SK-N-SH treated with all-trans-retinoic acid at 6 μM for 48 hours (cell line): ENCODE measurements around the gene SRXN1.

ENCODE experiments used
- ATAC-seq: fragments of 200-7000 bp; cut with Tn5 transposase; 3 replicates; pipeline ENCODE4 v1.9.1; 2020; ENCODE audit warnings: mild to moderate bottlenecking, moderate library complexity
- ARNTL ChIP-seq: fragments of 450-650 bp; formaldehyde crosslinking; IDR thresholded peaks from 2 replicates; pipeline ENCODE4 v1.5.0; 2020; ENCODE audit warnings: low read depth, mild to moderate bottlenecking, moderate library complexity, borderline replicate concordance
- BACH2 ChIP-seq: fragments of 250-450 bp; sonication (Bioruptor Pico); IDR thresholded peaks from 2 replicates; pipeline ENCODE4 v1.9.0; 2021; ENCODE audit warnings: mild to moderate bottlenecking, borderline replicate concordance
- CREB5 ChIP-seq: fragments of 250-450 bp; sonication (Bioruptor Pico); IDR thresholded peaks from 2 replicates; pipeline ENCODE4 v1.5.1; 2020; ENCODE audit warnings: low read depth, mild to moderate bottlenecking, moderate library complexity
- CSDC2 ChIP-seq: fragments of 250-450 bp; sonication (Bioruptor Pico); IDR thresholded peaks from 2 replicates; pipeline ENCODE4 v1.5.0; 2020; ENCODE audit warnings: mild to moderate bottlenecking, moderate library complexity
- CSRNP3 ChIP-seq: fragments of 250-450 bp; sonication (Bioruptor Pico); IDR thresholded peaks from 2 replicates; pipeline ENCODE4 v1.5.1; 2021; ENCODE audit warnings: mild to moderate bottlenecking, moderate library complexity
- ESRRG ChIP-seq: fragments of 250-450 bp; sonication (Bioruptor Pico); IDR thresholded peaks from 2 replicates; pipeline ENCODE4 v1.6.1; 2021; ENCODE audit warnings: mild to moderate bottlenecking
- GLIS3 ChIP-seq: fragments of 250-450 bp; sonication (Bioruptor Pico); IDR thresholded peaks from 2 replicates; pipeline ENCODE4 v1.5.0; 2020; ENCODE audit warnings: mild to moderate bottlenecking, moderate library complexity
- ISL1 ChIP-seq: fragments of 250-450 bp; sonication (Bioruptor Pico); IDR thresholded peaks from 2 replicates; pipeline ENCODE4 v2.1.2; 2022; ENCODE audit warnings: mild to moderate bottlenecking, moderate library complexity
- OSR1 ChIP-seq: fragments of 250-450 bp; sonication (Bioruptor Pico); IDR thresholded peaks from 2 replicates; pipeline ENCODE4 v1.8.0; 2022; ENCODE audit warnings: moderate library complexity, mild to moderate bottlenecking, inconsistent platforms
- PATZ1 ChIP-seq: fragments of 250-450 bp; sonication (Bioruptor Pico); IDR thresholded peaks from 2 replicates; pipeline ENCODE4 v1.8.0; 2020; ENCODE audit warnings: mild to moderate bottlenecking, moderate library complexity, borderline replicate concordance
- POU6F1 ChIP-seq: fragments of 250-450 bp; sonication (Bioruptor Pico); IDR thresholded peaks from 2 replicates; pipeline ENCODE4 v1.8.0; 2021; ENCODE audit warnings: low read depth, mild to moderate bottlenecking, moderate library complexity, borderline replicate concordance
- PPARA ChIP-seq: fragments of 250-450 bp; sonication (Bioruptor Pico); IDR thresholded peaks from 2 replicates; pipeline ENCODE4 v1.5.0; 2020; ENCODE audit warnings: mild to moderate bottlenecking, borderline replicate concordance
- RARB ChIP-seq: fragments of 250-450 bp; sonication (Bioruptor Pico); IDR thresholded peaks from 2 replicates; pipeline ENCODE4 v1.8.0; 2021; ENCODE audit warnings: mild to moderate bottlenecking, moderate library complexity
- SNAI2 ChIP-seq: fragments of 250-450 bp; sonication (Bioruptor Pico); IDR thresholded peaks from 2 replicates; pipeline ENCODE4 v1.5.0; 2020; ENCODE audit warnings: mild to moderate bottlenecking, moderate library complexity
- TCF4 ChIP-seq: fragments of 250-450 bp; sonication (Bioruptor Pico); IDR thresholded peaks from 2 replicates; pipeline ENCODE4 v1.8.0; 2021; ENCODE audit warnings: mild to moderate bottlenecking, moderate library complexity, borderline replicate concordance
- TOX ChIP-seq: fragments of 250-450 bp; sonication (Bioruptor Pico); IDR thresholded peaks from 2 replicates; pipeline ENCODE4 v1.8.0; 2021; ENCODE audit warnings: mild to moderate bottlenecking, moderate library complexity, borderline replicate concordance
- TSHZ2 ChIP-seq: fragments of 250-450 bp; sonication (Bioruptor Pico); IDR thresholded peaks from 2 replicates; pipeline ENCODE4 v1.5.0; 2020; ENCODE audit warnings: mild to moderate bottlenecking, moderate library complexity
- ZC3H10 ChIP-seq: fragments of 250-450 bp; sonication (Bioruptor Pico); IDR thresholded peaks from 2 replicates; pipeline ENCODE4 v1.5.1; 2021; ENCODE audit warnings: mild to moderate bottlenecking, moderate library complexity
- ZFP3 ChIP-seq: fragments of 250-450 bp; sonication (Bioruptor Pico); IDR thresholded peaks from 2 replicates; pipeline ENCODE4 v1.5.0; 2020; ENCODE audit warnings: mild to moderate bottlenecking, moderate library complexity
- ZFP30 ChIP-seq: fragments of 450-650 bp; formaldehyde crosslinking; IDR thresholded peaks from 2 replicates; pipeline ENCODE4 v1.5.0; 2022; ENCODE audit warnings: mild to moderate bottlenecking, moderate library complexity
- ZNF565 ChIP-seq: fragments of 450-650 bp; formaldehyde crosslinking; conservative IDR thresholded peaks from 2 replicates; pipeline ENCODE4 v1.5.0; 2020; ENCODE audit warnings: low read depth, mild to moderate bottlenecking, moderate library complexity
- ZNF70 ChIP-seq: fragments of 450-650 bp; formaldehyde crosslinking; IDR thresholded peaks from 2 replicates; pipeline ENCODE4 v1.5.0; 2020; ENCODE audit warnings: mild to moderate bottlenecking, moderate library complexity
- ZNF8 ChIP-seq: fragments of 450-650 bp; formaldehyde crosslinking; IDR thresholded peaks from 2 replicates; pipeline ENCODE4 v1.5.0; 2020; ENCODE audit warnings: mild to moderate bottlenecking, moderate library complexity

SRXN1 gene

GRCh38 chr20:600141-600540, 52.9 kb downstream of the SRXN1 start:
- no peak for TF ChIP-seq TOX (CRISPR knock-in tag)
- TF ChIP-seq ZFP3 (CRISPR knock-in tag) = no peak
- TF ChIP-seq OSR1 (CRISPR knock-in tag) = no peak
- no peak for TF ChIP-seq PPARA (CRISPR knock-in tag)
- TF ChIP-seq CSDC2 (CRISPR knock-in tag) = no peak
- no peak for TF ChIP-seq PATZ1 (CRISPR knock-in tag)
- TF ChIP-seq POU6F1 = no peak
- no peak for TF ChIP-seq BACH2 (CRISPR knock-in tag)
- no peak for TF ChIP-seq TSHZ2
- no peak for TF ChIP-seq ZNF70
- no peak for TF ChIP-seq CREB5 (CRISPR knock-in tag)
- TF ChIP-seq TCF4 = no peak
- TF ChIP-seq SNAI2 (CRISPR knock-in tag) = no peak
- no peak for TF ChIP-seq ZC3H10 (CRISPR knock-in tag)
- no peak for TF ChIP-seq ZNF565 (CRISPR knock-in tag)
- TF ChIP-seq ZNF8 (CRISPR knock-in tag) = no peak
- no peak for TF ChIP-seq ISL1 (CRISPR knock-in tag)
- no peak for TF ChIP-seq ESRRG (CRISPR knock-in tag)
- TF ChIP-seq RARB (CRISPR knock-in tag) = no peak
- ATAC-seq = no peak

- TF ChIP-seq SNAI2 (CRISPR knock-in tag) = no peak
- ATAC-seq = no peak
These were observed 54.7 kb downstream of the SRXN1 start for GRCh38 chr20:598133-598850.

GRCh38 chr20:597560-597959, 55.4 kb downstream of the SRXN1 start:
- ATAC-seq = no peak
- TF ChIP-seq OSR1 (CRISPR knock-in tag) (no peak), POU6F1 (no peak), ZFP30 (no peak), CSRNP3 (CRISPR knock-in tag) (no peak), TCF4 (no peak), TOX (CRISPR knock-in tag) (no peak), CSDC2 (CRISPR knock-in tag) (no peak), CREB5 (CRISPR knock-in tag) (no peak), ZC3H10 (CRISPR knock-in tag) (no peak), GLIS3 (CRISPR knock-in tag) (no peak), TSHZ2 (no peak), ARNTL (no peak), ISL1 (CRISPR knock-in tag) (no peak)
